Activated T-cell treated with anti-CD3 and anti-CD28 coated beads, Interleukin-2, amount 50 U/mL, for 4 hours (primary cell): ENCODE measurements around the gene TMEM106C. TPM values are rescaled to one million over a fixed set of nuclear protein-coding genes. Genes with fewer than 3 reads are reported as not detected.

Source experiments
- ATAC-seq, 2 donors: fragments of 200-7000 bp; cut with Tn5 transposase; one replicate each; pipeline ENCODE4 v1.10.0; 2021
- DNase-seq: peaks from one replicate; pipeline ENCODE4 v3.0.0-alpha.2; 2020
- H3K27me3 Mint-ChIP-seq: one replicate; pipeline ENCODE4 v1.8.0; 2021; ENCODE audit warnings: low read depth, mixed read lengths
- H3K36me3 Mint-ChIP-seq: one replicate; pipeline ENCODE4 v1.8.0; 2022; ENCODE audit warnings: mixed read lengths; ENCODE audit not compliant: insufficient read depth
- H3K4me1 Mint-ChIP-seq: one replicate; pipeline ENCODE4 v1.8.0; 2021; ENCODE audit warnings: low read depth, mixed read lengths
- H3K4me3 Mint-ChIP-seq: one replicate; pipeline ENCODE4 v1.8.0; 2021; ENCODE audit warnings: mild to moderate bottlenecking, moderate library complexity, mixed read lengths
- H3K9me3 Mint-ChIP-seq: one replicate; pipeline ENCODE4 v1.8.0; 2021; ENCODE audit warnings: mixed read lengths
- total RNA-seq, 3 donors: library from RNA; stranded (reverse); gene quantifications; one replicate each; pipeline ENCODE4 v1.2.1, GENCODE V29; 2021

Gene TMEM106C
- total RNA-seq, 3 donors from 2014 or later, result 60.7 to 72.8 (median 63.1) TPM

GRCh38 chr12:48004053-48004941 lies 40.9 kb downstream of the TMEM106C start, which contains the start of gene COL2A1:
Gene COL2A1 (minus strand): TSS chr12:48004476. CDS start chr12:48004321, 155 bp downstream.
- Mint-ChIP-seq H3K9me3 (no peaks in the 10 kb centered on the region), H3K36me3 (no peaks in the 10 kb centered on the region), H3K4me3 (peak within 1 kb of the TSS; percentile 60), H3K4me1 (peaks cover 35% of the 10 kb centered on the region), H3K27me3 (peaks cover 87% of the 10 kb centered on the region)
- ATAC-seq (peak; percentile 60 to 61), DNase-seq (no peak)

DNA sequence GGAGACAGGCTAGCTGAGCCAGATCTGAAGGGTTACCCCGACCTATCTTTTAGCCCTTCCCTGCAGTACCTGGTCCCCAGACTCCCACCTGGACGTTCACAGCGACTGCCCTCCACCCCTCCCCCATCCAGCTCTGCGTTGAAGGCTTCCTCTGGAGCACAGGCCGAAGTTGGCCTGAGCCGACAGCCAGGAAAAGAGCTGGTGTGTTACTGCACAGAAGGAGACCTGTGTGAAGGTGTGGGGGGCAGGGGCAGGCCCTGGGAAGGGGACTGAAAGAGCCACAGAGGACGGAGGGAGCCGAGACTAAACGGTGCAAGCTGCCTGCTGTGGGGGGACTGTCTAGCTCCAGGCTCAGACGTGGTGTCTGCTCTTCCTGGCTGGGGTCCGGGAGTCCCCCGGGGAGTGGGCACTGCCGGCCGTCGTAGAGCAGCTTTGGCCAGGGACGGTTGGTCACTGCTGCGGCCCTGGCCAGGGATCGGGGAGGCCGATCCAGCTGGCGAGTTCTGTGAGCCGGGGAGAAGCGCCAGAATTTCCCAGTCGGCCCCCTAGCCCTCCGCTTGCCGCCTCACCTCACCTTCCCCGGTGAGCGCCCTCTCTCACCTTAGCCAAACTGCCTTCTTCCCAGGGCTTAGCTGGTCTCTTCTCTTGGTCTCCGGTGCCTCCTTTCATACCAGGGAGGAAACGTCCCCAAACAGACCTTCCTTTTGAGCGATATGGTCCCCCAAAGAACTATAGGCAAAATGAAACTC lies 41.8 kb downstream of the TMEM106C start:
- no peak for ATAC-seq
- Mint-ChIP-seq H3K27me3 (peaks cover 86% of the 10 kb centered on the region), H3K9me3 (no peaks in the 10 kb centered on the region), H3K4me1 (peaks cover 35% of the 10 kb centered on the region), H3K4me3 (no peak overlapping the region), H3K36me3 (no peaks in the 10 kb centered on the region)
- DNase-seq, result no peak

GRCh38 chr12:48005750-48006021 lies 42.3 kb downstream of the TMEM106C start:
- ATAC-seq, result no peak
- no peak for DNase-seq
- Mint-ChIP-seq H3K4me3 (no peak overlapping the region), H3K36me3 (no peaks in the 10 kb centered on the region), H3K27me3 (peaks cover 81% of the 10 kb centered on the region), H3K9me3 (no peaks in the 10 kb centered on the region), H3K4me1 (peaks cover 35% of the 10 kb centered on the region)

DNA sequence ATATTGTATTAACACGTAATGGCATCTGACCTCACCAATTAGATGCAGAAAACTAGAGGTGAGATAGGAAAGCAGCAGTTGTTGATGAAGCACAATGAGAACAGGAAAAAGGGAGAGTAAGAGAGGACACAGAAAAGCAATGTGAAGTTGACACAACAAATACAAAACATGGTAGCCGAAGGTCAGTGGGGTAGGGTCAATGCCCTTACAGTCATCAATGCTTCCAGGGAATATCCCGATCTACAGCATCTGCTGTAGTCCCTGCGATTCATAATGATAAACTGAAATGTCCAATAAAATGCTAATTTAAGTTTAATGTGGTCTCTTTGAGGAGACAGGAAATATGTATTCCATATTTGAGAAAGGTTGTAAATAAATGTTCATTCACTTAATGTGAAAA lies 43.8 kb downstream of the TMEM106C start:
- Mint-ChIP-seq H3K36me3 (no peaks in the 10 kb centered on the region), H3K4me3 (no peak overlapping the region), H3K9me3 (no peaks in the 10 kb centered on the region), H3K27me3 (peaks cover 73% of the 10 kb centered on the region), H3K4me1 (peaks cover 23% of the 10 kb centered on the region)
- ATAC-seq (no peak), DNase-seq (no peak)

DNA sequence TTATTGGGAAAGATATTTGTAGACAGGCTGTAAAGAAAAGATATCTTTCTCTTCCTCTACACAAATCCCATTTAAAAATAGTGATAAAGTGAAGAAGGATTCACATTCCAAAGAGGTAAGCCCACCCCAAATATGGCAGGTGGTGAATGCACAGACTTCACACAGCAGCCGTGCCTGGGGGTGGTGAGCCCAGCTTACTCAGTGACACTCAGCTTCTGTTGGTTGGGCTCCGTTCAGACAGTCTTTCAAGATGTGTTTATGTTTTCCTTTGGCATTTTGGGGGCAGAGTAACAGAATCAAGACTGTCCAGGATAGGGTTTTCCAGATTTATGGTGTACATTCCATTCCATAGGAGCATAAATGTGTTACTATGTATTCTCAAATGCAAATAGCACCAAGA lies 45.0 kb downstream of the TMEM106C start:
- Mint-ChIP-seq H3K9me3 (no peaks in the 10 kb centered on the region), H3K36me3 (no peaks in the 10 kb centered on the region), H3K4me3 (no peak overlapping the region), H3K27me3 (peaks cover 67% of the 10 kb centered on the region), H3K4me1 (peaks cover 12% of the 10 kb centered on the region)
- ATAC-seq (no peak), DNase-seq (no peak)

DNA sequence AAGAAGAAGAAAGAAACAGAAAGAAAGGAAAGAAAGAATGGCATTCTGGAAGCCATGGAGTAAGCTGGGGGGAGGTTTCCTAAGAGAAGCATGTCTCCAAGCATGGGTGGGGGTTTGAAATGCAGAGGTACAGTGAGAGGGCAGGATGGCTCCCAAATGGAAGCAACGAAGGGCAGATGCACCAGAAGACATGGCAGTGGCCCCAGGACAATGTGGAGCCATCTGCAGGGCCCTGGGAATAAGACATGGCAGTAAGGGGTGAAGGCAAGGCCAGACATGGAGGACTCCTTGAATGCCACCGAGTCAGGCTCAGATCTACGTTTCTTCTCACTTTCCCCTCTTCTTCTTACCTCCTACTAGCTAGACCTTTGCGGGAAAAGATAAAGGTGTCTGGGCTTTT lies 45.6 kb downstream of the TMEM106C start:
- peaks cover 61% of the 10 kb centered on the region for H3K27me3 Mint-ChIP-seq
- no peak overlapping the region for H3K4me3 Mint-ChIP-seq
- H3K36me3 Mint-ChIP-seq, result no peaks in the 10 kb centered on the region
- DNase-seq (no peak), ATAC-seq (no peak)
- H3K9me3 Mint-ChIP-seq, result no peaks in the 10 kb centered on the region
- peaks cover 6% of the 10 kb centered on the region for H3K4me1 Mint-ChIP-seq

- DNase-seq (no peak), ATAC-seq (no peak)
- H3K36me3 Mint-ChIP-seq, result no peaks in the 10 kb centered on the region
- H3K27me3 Mint-ChIP-seq, result peaks cover 58% of the 10 kb centered on the region
- no peak overlapping the region for H3K4me3 Mint-ChIP-seq
- H3K4me1 Mint-ChIP-seq, result peaks cover 4% of the 10 kb centered on the region
- no peaks in the 10 kb centered on the region for H3K9me3 Mint-ChIP-seq
These were observed 46.1 kb downstream of the TMEM106C start for GRCh38 chr12:48009471-48009870.

DNA sequence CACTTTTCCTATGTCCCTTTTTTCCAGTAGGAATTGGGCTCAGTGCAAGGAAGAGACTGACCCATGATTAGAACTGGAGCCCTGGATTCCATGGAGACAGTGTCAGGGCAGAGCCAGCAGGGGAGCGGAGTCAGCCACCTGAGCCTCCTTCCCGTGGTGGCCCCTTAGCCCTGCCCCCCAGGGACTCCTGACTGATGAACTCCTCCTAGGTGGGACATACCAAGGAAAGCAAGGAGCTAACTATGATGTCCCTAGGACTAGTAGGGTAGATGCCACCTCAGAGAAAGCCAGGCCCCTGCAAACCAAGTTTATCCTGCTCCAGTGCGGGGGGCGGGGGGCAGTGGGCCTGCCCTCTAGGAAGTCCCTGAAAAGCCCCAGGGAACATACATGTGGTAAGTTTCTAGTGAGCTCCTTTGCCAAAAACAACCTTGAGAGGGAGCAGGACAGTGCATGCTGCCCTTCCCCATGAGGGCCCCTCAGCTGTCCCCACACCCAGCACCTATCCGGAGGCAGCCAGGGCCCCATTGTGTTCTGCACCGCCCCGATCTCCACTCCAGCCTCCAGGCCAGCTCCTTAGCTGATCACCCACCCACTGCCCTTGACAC lies 47.1 kb downstream of the TMEM106C start:
- ATAC-seq (no peak), DNase-seq (no peak)
- H3K27me3 Mint-ChIP-seq, result peaks cover 55% of the 10 kb centered on the region
- peaks cover 3% of the 10 kb centered on the region for H3K4me1 Mint-ChIP-seq
- H3K9me3 Mint-ChIP-seq, result no peaks in the 10 kb centered on the region
- no peak overlapping the region for H3K4me3 Mint-ChIP-seq
- no peaks in the 10 kb centered on the region for H3K36me3 Mint-ChIP-seq

- H3K4me1 Mint-ChIP-seq, result no peaks in the 10 kb centered on the region
- DNase-seq, result no peak
- no peaks in the 10 kb centered on the region for H3K36me3 Mint-ChIP-seq
- H3K9me3 Mint-ChIP-seq, result no peaks in the 10 kb centered on the region
- no peak overlapping the region for H3K4me3 Mint-ChIP-seq
- peaks cover 50% of the 10 kb centered on the region for H3K27me3 Mint-ChIP-seq
- ATAC-seq, result no peak
These were observed 48.7 kb downstream of the TMEM106C start for GRCh38 chr12:48012070-48012469.

DNA sequence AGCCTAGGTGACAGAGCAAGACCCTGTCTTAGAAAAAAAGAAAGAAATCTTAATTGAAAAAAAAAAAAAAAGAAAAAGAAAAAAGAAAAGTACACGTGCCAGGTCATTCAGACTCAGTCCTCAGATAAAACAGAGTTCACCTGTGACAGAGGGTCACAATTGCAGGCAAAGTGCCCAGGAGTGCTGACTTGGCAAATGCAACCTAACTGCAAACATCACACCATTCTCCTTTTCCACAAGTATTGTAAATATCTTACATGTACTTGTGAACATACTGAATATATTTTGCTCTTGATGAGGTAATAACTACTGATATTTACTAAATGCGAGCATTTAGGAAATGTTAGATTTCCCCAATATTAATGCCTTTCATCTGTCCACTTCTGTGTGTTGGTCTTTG lies 49.9 kb downstream of the TMEM106C start:
- DNase-seq (no peak), ATAC-seq (no peak)
- H3K4me3 Mint-ChIP-seq, result no peak overlapping the region
- H3K36me3 Mint-ChIP-seq, result no peaks in the 10 kb centered on the region
- H3K4me1 Mint-ChIP-seq, result no peaks in the 10 kb centered on the region
- H3K9me3 Mint-ChIP-seq, result no peaks in the 10 kb centered on the region
- peaks cover 39% of the 10 kb centered on the region for H3K27me3 Mint-ChIP-seq

GRCh38 chr12:48015129-48015528 lies 51.7 kb downstream of the TMEM106C start:
- Mint-ChIP-seq H3K36me3 (no peaks in the 10 kb centered on the region), H3K27me3 (peaks cover 29% of the 10 kb centered on the region), H3K9me3 (no peaks in the 10 kb centered on the region), H3K4me1 (no peaks in the 10 kb centered on the region), H3K4me3 (no peak overlapping the region)
- ATAC-seq, result no peak
- DNase-seq, result no peak

GRCh38 chr12:48015954-48016353 lies 52.6 kb downstream of the TMEM106C start:
- Mint-ChIP-seq H3K4me1 (no peaks in the 10 kb centered on the region), H3K9me3 (no peaks in the 10 kb centered on the region), H3K27me3 (peaks cover 29% of the 10 kb centered on the region), H3K36me3 (no peaks in the 10 kb centered on the region), H3K4me3 (no peak overlapping the region)
- ATAC-seq (no peak), DNase-seq (no peak)

DNA sequence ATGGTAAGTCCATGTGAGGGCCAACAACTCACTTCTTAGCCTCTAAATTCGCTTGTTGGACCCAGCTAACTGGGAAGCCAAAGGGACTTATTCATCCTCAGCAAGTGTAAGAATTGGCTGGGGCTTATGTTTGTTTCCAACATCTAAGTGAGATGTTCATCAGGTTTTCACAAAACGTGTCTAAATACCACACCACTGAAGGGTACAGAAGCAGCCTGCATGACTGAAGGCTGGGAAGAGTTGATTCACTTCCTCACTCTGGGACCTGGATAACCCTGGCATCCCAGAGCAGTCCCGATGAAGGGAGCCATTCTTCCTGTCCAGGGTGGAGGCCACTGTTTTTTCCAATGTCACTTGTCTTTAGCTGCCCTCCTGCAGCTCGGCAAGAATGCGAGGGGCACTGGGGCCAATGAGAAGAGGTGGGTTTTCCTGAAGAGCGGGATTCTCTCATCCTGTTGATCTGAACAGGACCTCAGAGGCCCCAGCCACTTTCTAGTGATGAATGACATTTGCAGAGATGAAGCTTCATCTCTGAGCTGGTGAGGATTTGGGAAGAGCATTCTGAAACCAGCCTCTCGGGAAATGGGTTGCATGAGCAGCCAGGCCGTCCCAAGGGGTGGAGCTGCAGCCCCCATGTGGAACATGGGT lies 53.1 kb downstream of the TMEM106C start:
- DNase-seq (no peak), ATAC-seq (no peak)
- Mint-ChIP-seq H3K27me3 (peaks cover 30% of the 10 kb centered on the region), H3K4me1 (no peaks in the 10 kb centered on the region), H3K4me3 (no peak overlapping the region), H3K9me3 (no peaks in the 10 kb centered on the region), H3K36me3 (no peaks in the 10 kb centered on the region)

DNA sequence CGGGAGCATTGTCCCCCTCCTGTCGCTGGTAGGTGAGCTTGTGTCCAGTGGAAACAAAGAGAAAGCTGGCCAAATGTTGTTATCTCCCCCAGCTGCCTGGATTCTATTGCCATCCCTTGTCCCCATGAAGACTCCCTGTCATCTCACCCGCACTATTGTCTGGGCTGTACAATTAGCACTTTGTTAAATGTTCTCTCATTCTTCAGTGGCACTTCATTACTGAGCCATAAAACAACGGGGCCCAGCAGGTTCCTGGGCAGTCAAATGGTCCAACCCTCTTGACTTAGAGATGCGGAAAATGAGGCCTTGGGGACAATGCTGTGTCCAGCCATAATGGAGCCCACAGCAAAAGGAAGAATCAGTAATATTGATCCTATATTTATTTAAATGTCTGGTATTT lies 54.1 kb downstream of the TMEM106C start:
- H3K36me3 Mint-ChIP-seq, result no peaks in the 10 kb centered on the region
- DNase-seq (no peak), ATAC-seq (no peak)
- H3K9me3 Mint-ChIP-seq, result no peaks in the 10 kb centered on the region
- H3K27me3 Mint-ChIP-seq, result peaks cover 31% of the 10 kb centered on the region
- no peak overlapping the region for H3K4me3 Mint-ChIP-seq
- no peaks in the 10 kb centered on the region for H3K4me1 Mint-ChIP-seq
